NCI-H2196 (cell line): ENCODE measurements around the gene ZC3H4.
"Not testable (repeated sequence)": the region's sequence is repeated elsewhere in the genome, so short reads cannot be mapped to it uniquely, and the experiment has no call there.

Experiments
- DNase-seq: peaks from one replicate; lab custom pipeline; 2025; ENCODE audit not compliant: unreplicated experiment; lab: John Stamatoyannopoulos, UW

Gene ZC3H4

DNA sequence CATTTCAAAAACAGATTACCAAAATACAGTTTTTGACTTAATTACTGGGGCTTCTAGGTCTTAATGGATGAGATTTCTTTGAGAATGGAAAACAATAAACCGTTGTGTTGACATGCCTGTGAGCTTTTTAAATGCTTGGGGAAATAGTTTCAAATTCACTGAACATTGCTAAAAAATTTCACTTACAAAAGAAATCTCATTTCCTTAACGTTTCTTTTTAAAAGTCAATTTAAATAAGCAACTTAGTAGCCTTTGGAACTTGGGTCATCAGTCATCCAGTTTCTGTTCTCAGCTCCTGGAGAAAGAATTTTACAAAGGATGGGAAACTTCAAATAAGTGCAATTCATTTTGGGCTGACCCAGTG is 4.4 kb downstream of the ZC3H4 start:
- no peak for DNase-seq

DNA sequence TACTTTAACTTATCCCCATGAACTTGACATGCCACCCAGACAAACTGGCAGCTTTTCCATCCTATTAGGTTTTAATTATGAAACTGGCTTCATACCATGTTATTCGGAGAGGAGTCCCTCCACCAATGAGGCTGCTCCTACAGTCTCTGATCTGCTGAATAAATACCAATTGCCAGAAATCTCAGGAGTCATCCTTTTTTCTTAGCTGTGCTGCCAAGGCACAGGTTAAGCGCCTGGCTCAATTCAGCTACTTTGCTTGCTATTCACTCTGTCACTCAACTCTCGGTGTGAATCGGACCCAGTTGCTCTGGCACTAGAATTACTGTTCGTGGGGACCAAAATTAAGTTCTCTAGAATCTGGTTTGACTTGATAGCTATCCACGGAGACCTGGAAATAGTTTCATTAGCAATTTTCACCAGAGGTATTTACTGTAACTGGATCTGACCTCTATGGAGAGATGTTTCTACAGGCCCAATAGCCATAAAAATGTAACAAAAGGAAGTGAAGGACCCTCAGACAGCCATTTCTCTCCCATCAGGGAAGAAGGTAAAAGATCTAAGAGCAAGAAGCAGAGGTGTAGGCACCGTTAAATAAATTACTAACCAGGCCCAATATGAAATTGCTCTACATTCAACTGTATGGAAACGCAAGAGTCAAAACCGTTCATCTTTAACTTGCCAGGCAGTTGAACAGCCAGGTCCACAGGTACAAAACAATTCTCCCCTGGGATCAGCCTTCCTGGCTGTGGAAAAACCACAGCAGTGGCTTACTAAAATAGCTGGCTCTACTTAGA is 5.4 kb downstream of the ZC3H4 start:
- no peak for DNase-seq

DNA sequence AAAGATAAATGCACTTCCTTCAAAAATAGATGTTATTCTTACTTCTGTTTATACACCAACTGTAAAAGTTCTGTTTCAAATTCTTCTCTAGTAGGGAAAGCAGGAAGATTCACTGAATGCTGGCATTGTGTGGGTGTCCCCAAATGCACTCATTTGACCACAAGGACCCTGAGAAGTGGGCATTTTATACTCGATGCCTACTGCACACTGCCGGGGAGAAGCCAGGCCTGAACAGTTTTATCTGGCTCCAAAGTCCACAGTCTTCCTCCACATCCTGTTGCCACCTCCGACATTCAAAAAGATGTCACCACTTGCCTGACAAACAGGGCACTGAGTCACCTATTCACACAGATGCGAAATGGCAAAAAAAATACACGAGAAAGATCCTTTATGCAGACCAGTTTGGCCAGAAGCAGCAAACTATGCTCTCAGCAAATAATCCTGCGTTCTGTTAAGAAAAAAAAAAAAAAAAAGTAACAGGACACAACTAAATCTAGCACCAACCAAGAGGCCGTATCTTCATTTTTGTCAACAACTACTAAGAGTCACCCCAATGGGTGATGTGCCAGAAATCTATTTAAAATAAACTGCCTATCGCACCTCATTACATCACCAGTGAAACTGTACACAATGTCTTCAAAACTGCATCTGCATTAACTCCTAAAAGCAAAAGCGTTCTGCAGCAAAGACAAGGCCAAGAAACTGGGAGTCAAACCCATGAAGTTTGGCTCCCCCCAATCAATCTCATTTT is 6.2 kb downstream of the ZC3H4 start:
- DNase-seq = no peak

DNA sequence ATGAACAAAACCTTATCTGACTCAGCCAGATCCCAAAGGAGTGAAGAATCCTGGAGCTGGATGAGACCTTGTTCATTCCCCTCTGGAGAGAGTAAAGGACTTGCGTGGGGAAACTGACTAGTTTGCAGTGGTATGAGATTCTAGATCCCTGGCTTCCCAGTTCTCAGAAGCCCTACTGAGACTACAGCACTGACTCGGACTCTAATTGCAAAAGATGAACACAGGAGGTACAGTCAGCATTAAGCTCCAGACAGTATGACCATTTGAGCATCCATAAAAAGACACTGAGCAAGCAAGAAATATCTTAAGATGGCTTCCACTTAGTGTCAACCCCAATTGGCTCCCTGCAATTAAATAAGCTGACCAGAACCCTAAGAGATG is 6.8 kb downstream of the ZC3H4 start:
- no peak for DNase-seq

DNA sequence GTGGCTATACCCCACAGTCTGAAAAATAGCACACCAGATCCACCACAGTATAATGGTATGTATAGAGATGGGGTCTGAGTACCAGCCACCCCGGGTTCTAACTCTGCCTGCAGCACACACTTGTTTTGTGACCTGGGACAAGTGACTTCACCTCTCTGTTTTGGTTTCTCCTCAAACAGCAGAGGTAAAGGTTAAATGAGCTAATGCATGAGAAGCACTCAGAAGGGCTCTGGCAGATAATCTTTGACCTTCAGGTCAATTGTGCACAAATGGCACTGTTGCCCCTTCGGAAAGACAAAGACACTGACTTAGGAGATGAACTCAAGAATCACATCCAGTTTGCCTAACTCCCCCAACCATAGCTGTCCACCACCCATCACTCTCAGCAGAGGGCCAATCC is 7.7 kb downstream of the ZC3H4 start:
- DNase-seq = no peak

DNA sequence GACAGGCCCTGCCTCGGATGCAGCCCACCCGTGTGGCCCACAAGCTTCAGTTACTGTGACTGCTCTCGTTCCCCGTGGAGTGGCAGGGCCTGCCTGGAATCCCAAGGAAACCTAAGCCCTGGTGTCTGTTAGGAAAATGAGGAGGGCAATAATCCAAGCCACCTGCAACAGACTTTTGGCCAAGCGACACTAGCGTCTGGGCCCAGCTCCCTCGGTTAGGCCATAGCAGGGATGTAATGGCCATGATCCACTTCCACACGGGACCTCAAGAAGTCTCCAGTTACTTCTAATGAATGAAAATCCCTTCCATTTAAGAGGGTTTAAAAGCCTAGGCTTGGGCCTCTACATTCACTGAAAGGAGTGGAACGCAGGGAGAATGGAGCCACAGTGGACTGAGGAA is 8.9 kb downstream of the ZC3H4 start:
- DNase-seq = no peak

DNA sequence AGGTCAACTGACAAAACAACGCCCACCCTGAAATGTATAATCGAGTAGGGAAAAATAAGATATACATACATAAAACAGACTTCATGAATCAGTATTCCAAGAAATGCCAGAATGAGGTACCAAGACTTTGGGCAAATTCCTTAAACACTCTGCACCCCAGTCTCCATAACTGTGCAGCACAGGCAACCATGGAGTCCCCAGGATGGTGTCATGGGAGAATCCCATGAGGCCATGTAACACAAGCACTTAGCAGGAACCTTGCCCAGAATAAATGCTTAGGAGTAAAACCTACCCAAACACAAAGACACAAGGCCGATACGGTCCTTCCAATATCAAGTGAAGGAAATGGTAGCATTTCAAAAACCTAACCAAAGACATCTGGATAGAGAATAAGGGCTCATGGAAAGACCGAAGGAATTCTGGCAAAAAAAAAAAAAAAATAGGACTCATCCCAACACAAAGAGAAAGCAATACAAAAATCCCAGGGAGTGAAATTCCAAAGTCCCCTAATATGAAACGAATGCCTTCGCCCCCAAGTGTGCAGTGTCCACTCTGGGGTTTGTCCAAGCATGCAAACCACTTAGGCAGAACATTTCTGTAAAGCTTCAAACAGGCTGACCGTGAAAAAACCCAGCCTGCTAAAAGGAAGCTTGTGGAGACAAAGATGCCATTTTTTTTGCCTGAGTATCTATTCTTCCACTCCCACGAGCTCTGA is 11.1 kb downstream of the ZC3H4 start:
- no peak for DNase-seq

DNA sequence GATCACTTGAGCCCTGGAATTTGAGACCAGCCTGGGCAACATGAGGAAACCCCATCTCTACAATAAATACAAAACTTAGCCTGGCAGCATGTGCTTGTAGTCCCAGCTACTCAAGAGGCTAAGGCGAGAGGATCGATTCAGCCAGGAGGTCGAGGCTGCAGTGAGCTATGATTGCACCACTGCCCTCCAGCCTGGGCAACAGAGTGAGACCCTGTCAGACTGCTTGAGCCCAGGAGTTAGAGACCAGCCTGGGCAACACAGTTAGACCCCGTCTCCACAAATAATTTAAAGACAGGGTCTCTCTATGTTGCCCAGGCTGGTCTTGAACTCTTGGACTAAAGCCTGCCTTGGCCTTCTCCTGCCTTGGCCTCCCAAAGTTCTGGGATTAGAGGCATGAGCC is 12.5 kb downstream of the ZC3H4 start:
- DNase-seq = not testable (repeated sequence)

DNA sequence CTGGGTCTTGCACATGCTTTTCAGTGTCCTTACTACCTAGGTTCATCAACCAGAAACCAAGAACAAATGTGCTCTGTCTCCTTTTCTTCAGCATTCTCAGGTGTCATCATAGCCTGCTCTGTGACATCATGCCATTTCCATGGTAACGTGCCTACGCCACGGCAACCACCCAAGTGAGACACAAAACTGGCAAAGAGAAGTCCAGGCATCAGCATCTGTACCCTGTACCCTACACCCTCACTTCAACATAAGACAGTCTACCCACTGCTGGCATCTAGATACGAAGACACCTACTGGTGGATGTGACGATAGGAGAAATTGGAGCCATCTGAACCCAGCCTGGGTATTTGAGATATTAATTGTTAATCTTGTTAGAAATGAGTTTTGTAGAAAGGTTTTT is 13.3 kb downstream of the ZC3H4 start:
- peak; percentile 31 for DNase-seq

DNA sequence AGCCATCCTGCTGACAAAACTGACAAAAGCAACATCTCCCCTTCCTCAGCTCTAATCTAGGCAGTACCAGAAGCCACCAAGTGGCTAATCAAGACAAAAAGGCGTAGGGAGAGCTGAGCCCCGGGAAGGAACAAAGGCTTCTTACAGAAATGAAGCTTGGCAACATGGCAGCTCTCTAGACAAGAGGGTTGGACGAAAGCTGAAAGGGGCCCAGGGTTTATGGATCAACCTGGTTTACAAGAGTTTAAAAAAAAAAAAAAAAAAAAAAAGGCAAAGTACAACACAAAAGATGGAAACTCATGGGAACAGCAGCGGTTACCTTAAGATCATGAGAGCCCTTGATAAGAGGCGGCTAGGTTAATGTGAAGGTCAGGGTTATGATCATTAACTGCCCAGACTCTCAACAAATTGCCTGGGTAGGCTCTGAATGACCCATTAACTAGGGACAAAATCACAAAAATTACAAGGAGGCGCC is 14.0 kb downstream of the ZC3H4 start:
- DNase-seq = no peak

DNA sequence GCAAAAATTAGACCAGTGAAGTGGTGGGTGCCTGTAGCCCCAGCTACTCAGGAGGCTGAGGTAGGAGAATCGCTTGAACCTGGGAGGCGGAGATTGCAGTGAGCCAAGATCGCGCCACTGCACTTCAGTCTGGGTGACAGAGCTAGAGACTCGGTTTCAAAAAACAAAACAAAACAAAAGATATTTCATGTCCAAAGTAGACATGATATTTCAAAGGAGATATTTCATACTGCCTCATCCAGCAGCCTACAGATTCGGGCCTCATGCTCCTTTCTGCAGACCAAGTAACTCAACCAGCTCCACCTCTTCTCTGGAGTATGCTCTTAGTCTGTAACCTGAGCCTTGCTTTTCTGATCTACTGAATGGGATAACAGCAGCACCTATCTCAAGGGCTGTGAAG is 15.0 kb downstream of the ZC3H4 start:
- no peak for DNase-seq

DNA sequence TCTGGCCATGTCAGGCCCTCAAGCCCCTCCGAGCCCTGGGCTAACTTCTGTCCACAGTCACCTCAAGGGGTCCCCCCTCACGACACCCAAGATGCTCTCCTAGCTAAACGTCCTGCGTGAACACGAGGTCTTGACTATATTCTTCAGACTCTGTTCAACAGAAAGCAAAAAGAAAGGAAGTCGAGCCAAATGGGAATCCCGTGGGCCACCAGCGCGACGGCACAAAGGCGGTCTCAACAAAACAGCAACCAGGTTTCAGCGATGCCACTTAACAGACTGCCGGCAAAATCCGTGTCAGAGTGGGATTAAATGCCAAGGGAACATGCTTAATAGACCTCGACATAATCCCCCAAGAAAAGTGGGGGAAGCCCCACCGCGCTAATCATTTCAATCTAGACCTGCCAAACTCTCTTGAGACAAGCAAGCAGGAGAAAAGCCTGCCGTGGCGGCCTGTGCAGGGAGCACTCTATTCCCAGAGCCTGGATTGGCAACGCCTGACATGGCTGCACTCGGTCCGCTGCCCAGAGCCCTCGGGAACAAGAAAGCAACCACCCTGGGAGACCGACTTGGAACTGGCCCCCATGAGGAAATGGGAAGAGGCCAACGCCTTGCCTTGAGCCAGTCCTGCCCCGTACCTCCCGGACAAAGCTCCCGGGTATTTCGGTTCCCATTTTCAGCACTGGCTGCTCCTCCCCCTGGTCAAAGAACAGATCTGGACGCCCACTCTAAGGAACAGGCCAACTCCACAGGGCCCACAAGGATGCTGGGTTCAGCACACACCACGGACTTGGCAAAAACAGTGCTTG is 16.0 kb downstream of the ZC3H4 start:
- no peak for DNase-seq

DNA sequence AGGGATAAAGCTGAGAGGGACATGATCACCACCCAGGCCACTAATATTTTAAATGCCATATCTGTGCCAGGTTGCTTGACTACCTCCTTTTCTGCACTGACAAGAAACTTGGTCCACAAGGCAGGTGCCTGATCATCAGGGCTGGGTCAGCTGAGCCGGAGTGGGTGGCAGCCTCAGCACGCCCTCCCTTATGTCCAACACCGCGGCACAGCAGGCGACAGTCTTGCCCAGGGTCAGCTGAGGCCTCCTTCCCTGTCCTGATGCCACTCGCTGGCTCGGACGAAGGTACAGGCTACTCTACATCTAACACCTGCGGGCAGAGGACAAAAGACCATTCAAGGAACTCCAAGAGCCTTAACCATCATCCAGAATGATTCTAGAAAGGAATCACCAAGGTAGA is 16.9 kb downstream of the ZC3H4 start:
- no peak for DNase-seq

DNA sequence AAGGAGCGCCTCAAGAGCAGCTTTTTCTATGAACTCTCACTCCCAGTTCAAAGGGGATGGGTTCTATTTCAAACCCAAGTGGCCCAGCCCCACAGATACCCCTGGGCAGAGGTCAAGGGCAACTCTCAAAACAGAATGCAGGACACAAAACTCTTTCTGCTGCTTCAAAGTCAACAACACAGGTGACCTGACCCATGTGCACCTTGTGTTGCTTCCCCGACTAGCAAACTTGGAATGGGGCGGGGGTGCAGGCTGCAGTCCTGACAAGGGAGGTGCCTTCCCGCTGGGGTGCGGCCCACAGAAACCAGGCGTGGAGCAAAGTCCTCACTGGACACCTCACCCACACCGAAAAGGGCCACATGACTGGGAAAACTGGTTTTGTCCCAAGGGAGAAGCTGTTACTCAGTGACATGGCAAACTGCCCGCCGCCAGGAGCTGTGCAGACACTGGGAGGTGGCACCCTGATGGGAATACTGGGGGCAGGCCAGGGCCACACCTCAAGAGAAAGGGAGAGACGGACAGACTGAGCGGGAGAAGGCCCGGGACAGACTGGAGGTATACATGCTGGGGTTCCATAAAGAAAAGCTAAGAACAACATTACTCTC is 17.4 kb downstream of the ZC3H4 start:
- no peak for DNase-seq

DNA sequence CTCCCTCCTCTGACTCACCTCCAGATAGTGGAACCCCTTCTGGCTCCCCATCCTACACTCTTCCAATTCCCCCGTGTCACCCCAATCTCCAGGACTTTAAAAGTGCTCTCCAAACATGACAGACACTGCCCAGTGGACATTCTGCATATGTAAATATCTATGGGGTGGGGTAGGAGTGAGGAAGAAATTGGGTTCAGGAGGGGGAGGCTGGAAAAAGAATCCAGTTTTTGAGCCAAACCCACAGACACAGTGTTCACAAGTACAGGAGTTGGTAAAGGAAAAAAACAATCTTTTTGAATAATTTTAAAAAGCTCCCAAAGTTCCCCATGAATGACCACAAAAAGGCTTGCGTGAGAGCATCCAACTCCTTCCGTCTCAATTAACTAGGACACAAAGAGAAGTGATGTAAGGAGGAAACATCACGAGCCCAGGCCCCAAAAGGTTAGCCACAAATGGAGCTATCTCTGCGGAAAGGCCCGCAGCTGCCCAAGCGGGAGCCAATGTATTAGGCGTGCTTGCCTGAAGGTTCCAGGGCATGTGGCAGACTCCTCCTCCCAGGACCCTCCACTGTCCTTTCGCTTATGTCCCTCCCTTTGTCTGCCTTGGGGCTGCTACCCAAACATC is 18.0 kb downstream of the ZC3H4 start:
- DNase-seq = no peak

DNA sequence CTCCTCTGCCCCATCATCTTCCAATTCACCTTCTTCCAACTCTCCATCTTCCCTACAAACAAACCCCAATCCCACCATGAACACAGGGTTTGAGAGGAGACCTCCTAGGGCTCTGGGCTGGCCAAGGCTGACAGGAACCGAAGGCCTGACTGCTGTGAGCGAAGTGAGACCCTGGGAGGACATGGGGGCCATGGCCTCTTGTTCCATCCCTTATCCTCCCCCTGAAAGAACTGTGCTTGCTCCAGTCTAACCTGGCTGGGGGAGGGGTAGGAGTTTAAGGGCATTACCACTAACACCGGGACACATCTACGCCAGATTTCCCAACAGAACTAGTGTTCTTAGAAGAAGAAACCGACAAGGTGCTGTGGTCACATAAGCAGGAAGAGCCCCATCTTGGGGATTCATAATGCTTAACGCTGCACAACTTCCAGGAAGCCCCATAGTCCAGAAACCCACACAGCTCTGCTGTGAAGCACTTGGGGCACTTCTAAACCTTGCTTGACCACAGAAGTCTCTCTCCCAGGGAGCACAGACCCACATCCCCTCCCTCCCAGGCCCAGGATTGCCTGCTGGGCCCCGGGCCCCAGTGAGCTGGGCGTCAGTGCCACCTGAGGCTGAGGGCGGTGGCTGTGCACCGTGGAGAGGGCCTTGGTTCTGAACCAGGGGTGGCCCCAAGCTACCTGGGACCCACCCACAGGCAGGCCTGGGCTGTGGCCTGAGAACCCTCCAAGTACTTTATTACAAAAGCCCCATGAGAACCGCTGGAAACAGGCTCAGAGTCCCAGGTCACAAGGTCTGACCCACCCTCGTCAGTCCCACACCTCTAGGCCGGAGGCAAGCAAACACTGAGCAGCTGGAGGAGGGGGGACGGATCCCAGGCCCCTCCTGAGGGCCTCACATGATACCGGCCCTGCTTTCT is 18.8 kb downstream of the ZC3H4 start:
- no peak for DNase-seq

DNA sequence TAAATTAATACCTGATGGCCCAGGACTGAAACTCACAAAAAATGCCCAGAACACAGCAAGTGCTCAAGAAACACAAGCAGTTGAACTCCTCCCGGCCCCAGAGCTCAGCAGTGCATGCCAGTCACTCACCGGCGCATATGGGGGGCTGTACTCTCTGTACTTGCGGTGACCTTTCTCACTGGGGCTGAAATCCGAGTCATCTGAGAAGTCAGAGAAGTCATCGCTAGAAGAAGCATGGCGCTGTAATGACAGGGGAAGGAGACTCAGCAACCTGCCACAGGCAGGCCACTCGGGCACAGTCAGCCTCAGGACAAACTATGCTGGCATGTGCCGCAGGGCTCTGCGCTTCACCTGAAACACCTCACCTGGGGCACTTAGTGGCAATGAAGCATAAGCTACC is 19.7 kb downstream of the ZC3H4 start:
- no peak for DNase-seq

DNA sequence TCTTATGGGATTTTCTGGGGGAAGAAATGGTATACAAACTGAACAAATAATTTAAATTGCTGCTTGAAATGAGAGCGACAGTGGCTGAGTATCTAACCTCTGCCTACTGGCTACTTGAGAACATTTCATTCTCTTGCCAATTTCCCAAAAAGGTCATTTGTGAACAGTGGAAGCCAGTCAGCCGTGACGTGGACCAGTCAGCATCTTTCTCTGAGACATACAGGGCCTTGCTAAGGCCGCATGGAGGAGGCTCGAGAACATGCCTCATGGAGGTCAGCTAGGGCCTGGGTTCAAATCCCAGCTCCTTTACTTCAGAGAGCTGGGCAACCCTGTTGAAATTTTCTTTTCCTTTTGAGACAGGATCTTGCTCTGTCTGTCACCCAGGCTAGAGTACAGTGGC is 20.3 kb downstream of the ZC3H4 start:
- DNase-seq = peak; percentile 17

DNA sequence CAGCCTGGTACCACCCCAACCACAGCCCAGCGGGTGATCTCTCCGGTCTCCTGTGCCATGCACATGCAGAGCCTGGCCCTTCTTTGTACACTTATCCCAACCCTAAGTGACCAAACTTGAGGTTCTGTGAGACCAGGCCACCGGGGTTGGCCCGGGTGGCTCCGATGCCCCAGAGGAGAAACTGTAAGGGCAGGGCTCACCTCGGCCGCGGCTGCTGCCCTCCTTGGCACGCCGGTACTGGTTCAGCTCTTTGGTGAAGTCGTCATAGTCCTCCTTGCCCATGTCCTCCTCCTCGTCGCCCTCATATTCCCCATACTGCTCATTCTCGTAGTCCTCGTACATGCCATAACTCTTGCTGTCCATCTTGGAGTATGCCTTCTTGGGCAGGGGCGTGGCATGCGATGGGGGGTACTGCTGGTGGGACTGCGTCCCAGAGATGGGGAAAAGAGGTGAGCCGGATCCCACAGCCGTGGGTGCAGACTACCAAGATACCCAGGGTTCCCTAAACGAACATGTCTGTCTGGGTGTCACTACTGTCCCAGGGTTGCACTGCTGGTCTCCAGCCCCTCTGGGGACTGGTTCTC is 23.7 kb downstream of the ZC3H4 start:
- no peak for DNase-seq
